ENCODE data around the gene SLC43A2. TPM values are rescaled to one million over a fixed set of nuclear protein-coding genes. Genes with fewer than 3 reads are reported as not detected.

SLC43A2 gene
- total and polyA plus RNA-seq, 2 donors (not counting 1 experiment from before 2014, with no cell fraction given), result 8.4 to 13.7 TPM

GRCh38 chr17:1521086-1521640 lies 107.5 kb downstream of the SLC43A2 start:
- Histone ChIP-seq H3K9me3 (ENCODE audit: control insufficient read depth, insufficient read depth, low read depth, low read length) (no peaks in the 10 kb centered on the region), H2AFZ (ENCODE audit: low read length) (no peak overlapping the region), H3K79me2 (ENCODE audit: control insufficient read depth, insufficient read depth, low read length) (peaks cover 2% of the 10 kb centered on the region), H3K4me2 (ENCODE audit: extremely low read depth, insufficient read depth, low read length) (no peak overlapping the region), H3K9ac (ENCODE audit: insufficient read depth, low read length) (no peak overlapping the region), H3K4me3 (replicated peaks in 1 of 4; ENCODE audit: control extremely low read depth in 1 of 4, insufficient read depth in 1 of 4, low read depth in 3 of 4, low read length in 4 of 4) (no peak overlapping the region), H3K27me3 (ENCODE audit: control insufficient read depth, insufficient read depth, low read length) (no peaks in the 10 kb centered on the region), H4K20me1 (ENCODE audit: control insufficient read depth, extremely low read depth, insufficient read depth, low read length) (no peaks in the 10 kb centered on the region), H3K4me1 (ENCODE audit: control insufficient read depth, extremely low read depth, insufficient read depth, low read length) (no peaks in the 10 kb centered on the region), H3K36me3 (ENCODE audit: control insufficient read depth, insufficient read depth, low read length) (peaks cover 4% of the 10 kb centered on the region), H3K27ac (ENCODE audit: insufficient read depth, low read length) (no peak overlapping the region)
- no peak for TF ChIP-seq CTCF (conservative IDR thresholded peaks at IDR 0.05 in 1 of 2, IDR thresholded peaks at IDR 0.05 in 1 of 2; ENCODE audit: low read depth in 1 of 2, low read length in 2 of 2)
- no peak for DNase-seq (ENCODE audit: low read depth in 2 of 2)

GRCh38 chr17:1519678-1520077 lies 109.0 kb downstream of the SLC43A2 start:
- H3K4me1 ChIP-seq (ENCODE audit: control insufficient read depth, extremely low read depth, insufficient read depth, low read length), result peaks cover 5% of the 10 kb centered on the region
- H3K9ac ChIP-seq (ENCODE audit: insufficient read depth, low read length), result no peak overlapping the region
- no peak for DNase-seq (ENCODE audit: low read depth in 2 of 2)
- peaks cover 3% of the 10 kb centered on the region for H3K79me2 ChIP-seq (ENCODE audit: control insufficient read depth, insufficient read depth, low read length)
- no peaks in the 10 kb centered on the region for H3K9me3 ChIP-seq (ENCODE audit: control insufficient read depth, insufficient read depth, low read depth, low read length)
- no peak overlapping the region for H2AFZ ChIP-seq (ENCODE audit: low read length)
- peaks cover 2% of the 10 kb centered on the region for H3K36me3 ChIP-seq (ENCODE audit: control insufficient read depth, insufficient read depth, low read length)
- H4K20me1 ChIP-seq (ENCODE audit: control insufficient read depth, extremely low read depth, insufficient read depth, low read length), result no peaks in the 10 kb centered on the region
- TF ChIP-seq EZH2 (IDR thresholded peaks at IDR 0.05; ENCODE audit: low read length, missing control alignments), result no peak
- TF ChIP-seq CTCF (conservative IDR thresholded peaks at IDR 0.05 in 1 of 2, IDR thresholded peaks at IDR 0.05 in 1 of 2; ENCODE audit: low read depth in 1 of 2, low read length in 2 of 2), result no peak
- H3K27ac ChIP-seq (ENCODE audit: insufficient read depth, low read length), result no peak overlapping the region
- H3K27me3 ChIP-seq (ENCODE audit: control insufficient read depth, insufficient read depth, low read length), result no peaks in the 10 kb centered on the region
- no peak overlapping the region for H3K4me3 ChIP-seq (replicated peaks in 1 of 4; ENCODE audit: control extremely low read depth in 1 of 4, insufficient read depth in 1 of 4, low read depth in 3 of 4, low read length in 4 of 4)
- H3K4me2 ChIP-seq (ENCODE audit: extremely low read depth, insufficient read depth, low read length), result no peak overlapping the region

Other genes starting within 250 kb of the SLC43A2 start
- gene YWHAE, start 228.6 kb downstream of the SLC43A2 start, total RNA-seq, result 307 and 364 TPM in 2 replicates
- gene YWHAE, start 228.6 kb downstream of the SLC43A2 start, polyA plus RNA-seq, result 1,742 and 2,155 TPM in 2 replicates
- 105 and 120 TPM in 2 replicates for gene CRK, start 172.6 kb downstream of the SLC43A2 start, total RNA-seq
- 119 and 138 TPM in 2 replicates for gene CRK, start 172.6 kb downstream of the SLC43A2 start, polyA plus RNA-seq
- 113 and 190 TPM in 2 replicates for gene MYO1C, start 136.1 kb downstream of the SLC43A2 start, total RNA-seq
- gene MYO1C, start 136.1 kb downstream of the SLC43A2 start, polyA plus RNA-seq, result 164 and 180 TPM in 2 replicates
- gene INPP5K, start 112.2 kb downstream of the SLC43A2 start, total RNA-seq, result 32.1 and 34.5 TPM in 2 replicates
- 18.6 and 21.0 TPM in 2 replicates for gene INPP5K, start 112.2 kb downstream of the SLC43A2 start, polyA plus RNA-seq
- gene PITPNA, start 66.0 kb downstream of the SLC43A2 start, total RNA-seq, result 10.8 and 12.6 TPM in 2 replicates
- 58.3 and 63.6 TPM in 2 replicates for gene PITPNA, start 66.0 kb downstream of the SLC43A2 start, polyA plus RNA-seq
- 0.77 and 0.99 TPM in 2 replicates for gene SCARF1, start 16.9 kb upstream of the SLC43A2 start, total RNA-seq
- gene SCARF1, start 16.9 kb upstream of the SLC43A2 start, polyA plus RNA-seq, result 0.09 and 2.4 TPM in 2 replicates
- gene RILP, start 21.0 kb upstream of the SLC43A2 start, total RNA-seq, result 11.0 and 12.4 TPM in 2 replicates
- 6.5 and 7.4 TPM in 2 replicates for gene RILP, start 21.0 kb upstream of the SLC43A2 start, polyA plus RNA-seq
- 74.5 and 122 TPM in 2 replicates for gene PRPF8, start 56.0 kb upstream of the SLC43A2 start, total RNA-seq
- 88.9 and 140 TPM in 2 replicates for gene PRPF8, start 56.0 kb upstream of the SLC43A2 start, polyA plus RNA-seq
- gene TLCD2, start 81.5 kb upstream of the SLC43A2 start, total RNA-seq, result 5.1 and 9.7 TPM in 2 replicates
- gene TLCD2, start 81.5 kb upstream of the SLC43A2 start, polyA plus RNA-seq, result 3.3 and 7.1 TPM in 2 replicates
- gene WDR81, start 95.9 kb upstream of the SLC43A2 start, total RNA-seq, result 26.2 and 31.5 TPM in 2 replicates
- 5.4 and 6.6 TPM in 2 replicates for gene WDR81, start 95.9 kb upstream of the SLC43A2 start, polyA plus RNA-seq
- gene SERPINF2, start 114.0 kb upstream of the SLC43A2 start, total RNA-seq, result under 0.01 and 0.17 TPM in 2 replicates
- 0.06 and 0.09 TPM in 2 replicates for gene SERPINF2, start 114.0 kb upstream of the SLC43A2 start, polyA plus RNA-seq
- 199 and 429 TPM in 2 replicates for gene SERPINF1, start 133.2 kb upstream of the SLC43A2 start, total RNA-seq
- 140 and 360 TPM in 2 replicates for gene SERPINF1, start 133.2 kb upstream of the SLC43A2 start, polyA plus RNA-seq
- gene SMYD4, start 201.1 kb upstream of the SLC43A2 start, total RNA-seq, result 8.7 and 11.6 TPM in 2 replicates
- gene SMYD4, start 201.1 kb upstream of the SLC43A2 start, polyA plus RNA-seq, result 5.1 and 5.8 TPM in 2 replicates
- gene RPA1, start 201.2 kb upstream of the SLC43A2 start, total RNA-seq, result 14.6 and 22.3 TPM in 2 replicates
- 55.4 and 104 TPM in 2 replicates for gene RPA1, start 201.2 kb upstream of the SLC43A2 start, polyA plus RNA-seq